Pancreas (tissue), 10 donors: ENCODE measurements around the gene FSTL4. TPM values are rescaled to one million over a fixed set of nuclear protein-coding genes. Genes with fewer than 3 reads are reported as not detected.

Experiments used
- ATAC-seq, 4 donors: fragments of 200-7000 bp; cut with Tn5 transposase; one replicate each; pipeline versions ENCODE4 v1.8.0 to v1.9.1; 2020; ENCODE audit warnings: mild to moderate bottlenecking in 4 of 4, moderate library complexity in 4 of 4
- DNase-seq, 6 donors: peaks; one replicate each; pipeline ENCODE4 v3.0.0-alpha.2; 2020
- FAIRE-seq: peaks from 2 replicates; lab custom pipeline; 2012; peaks lifted over from hg19 to GRCh38; lab: Jason Lieb, UNC
- H3K27ac ChIP-seq, 4 donors: fragments of 200-600 bp; sonication (generic); 1 replicate in 3 of 4; 2 replicates in 1 of 4; pipeline versions ENCODE4 v1.5.0 to v1.8.0; 2020
- H3K27me3 ChIP-seq, 4 donors: fragments of 200-600 bp; one replicate each; pipeline ENCODE4 v1.8.0; 2021
- H3K36me3 ChIP-seq, 3 donors: fragments of 200-600 bp; sonication (generic) in 1 of 3; one replicate each; pipeline versions ENCODE4 v1.5.0 to v1.8.0; 2020 to 2021
- H3K4me1 ChIP-seq, 3 donors: fragments of 200-600 bp; one replicate each; pipeline ENCODE4 v1.8.0; 2021
- H3K4me3 ChIP-seq, 4 donors: fragments of 200-600 bp; sonication (generic) in 2 of 4; one replicate each; pipeline versions ENCODE4 v1.5.0 to v1.8.0; 2020 to 2021
- H3K9me3 ChIP-seq, 4 donors: fragments of 200-600 bp; one replicate each; pipeline ENCODE4 v1.8.0; 2021
- CTCF ChIP-seq, 4 donors: fragments of 200-600 bp; sonication (generic) in 3 of 4; IDR thresholded peaks; one replicate each; pipeline versions ENCODE4 v1.5.0 to v1.8.0; 2021; ENCODE audit warnings: antibody characterized with exemption in 4 of 4
- WGBS, 2 donors: extraction: QIAGEN DNeasy Blood & Tissue Kit; methylation state at CpG; one replicate each; pipeline ENCODE4 v1.1.7; 2013; 5-methylcytosine and 5-hydroxymethylcytosine counted together
- intact Hi-C, 3 donors: fragments of 100-400 bp; cut with DNase I; formaldehyde crosslinking; loops; one replicate each; pipeline versions ENCODE4 v1.11.1 to v1.14.2; 2022
- polyA plus RNA-seq, 2 donors: library from polyadenylated mRNA; stranded (reverse); fragments of 200-250 nt; gene quantifications; one replicate each; pipeline ENCODE4 v1.2.3, GENCODE V29; 2013
- total RNA-seq, 6 donors: library from RNA; stranded (reverse); fragmentation: NEBNext Ultra II Directional in 4 of 6; extraction: Animal tissue kit (Norgen Biotek cat#: 25700) in 4 of 6; gene quantifications; one replicate each; pipeline versions ENCODE4 v1.2.1 to v1.2.4, GENCODE V29; 2021 to 2023
- donor health status: healthy with polysubstance abuse.
- donor health status: DM: no; HTN: no; CAD: no; lungs with moderate emphysema.
- donor health status: DM: no; HTN: no; CAD: no.
- donor health status: control.
- donor health status: control.
- donor health status: Bipolar disorder and iron deficiency.
- donor health status: DM: yes; HTN: yes; CAD: no.
- donor health status: DM: no; HTN: no; CAD: no.
- donor health status: DM: no; HTN: no; CAD: no.
- donor health status: DM: yes; HTN: yes; CAD: no.

The FSTL4 gene
- total and polyA plus RNA-seq, 8 donors, result 0.68 to 2.4 (median 1.4) TPM

GRCh38 chr5:133520991-133521706 is 91.2 kb downstream of the FSTL4 start:
- intact Hi-C loops, result no loop called here
- Histone ChIP-seq H3K27me3 (no peaks in the 10 kb centered on the region), H3K4me3 (no peak overlapping the region), H3K4me1 (no peaks in the 10 kb centered on the region), H3K27ac (no peak overlapping the region), H3K36me3 (no peaks in the 10 kb centered on the region), H3K9me3 (no peaks in the 10 kb centered on the region)
- DNase-seq, result no peak
- no peak for FAIRE-seq
- TF ChIP-seq CTCF (IDR thresholded peaks at IDR 0.05), result no peak
- 54 to 62% methylated on average over 2 of the region's 2 CpGs for WGBS, 2 donors
- no peak for ATAC-seq

GRCh38 chr5:133520062-133520461 is 92.3 kb downstream of the FSTL4 start:
- no peaks in the 10 kb centered on the region for H3K36me3 ChIP-seq
- no peak for DNase-seq
- no peak overlapping the region for H3K4me3 ChIP-seq
- no peak overlapping the region for H3K27ac ChIP-seq
- H3K9me3 ChIP-seq, result no peaks in the 10 kb centered on the region
- intact Hi-C loops, result no loop called here
- 45 to 58% methylated on average over 4 of the region's 4 CpGs for WGBS, 2 donors
- no peaks in the 10 kb centered on the region for H3K27me3 ChIP-seq
- FAIRE-seq, result no peak
- ATAC-seq, result no peak
- no peaks in the 10 kb centered on the region for H3K4me1 ChIP-seq
- no peak for TF ChIP-seq CTCF (IDR thresholded peaks at IDR 0.05)

GRCh38 chr5:133519191-133519590 is 93.2 kb downstream of the FSTL4 start:
- no peak for FAIRE-seq

GRCh38 chr5:133514456-133514855 is 97.9 kb downstream of the FSTL4 start:
- DNase-seq, result no peak
- ATAC-seq, result no peak
- intact Hi-C loops, result no loop called here
- no peak overlapping the region for H3K4me3 ChIP-seq
- H3K4me1 ChIP-seq, result no peaks in the 10 kb centered on the region
- TF ChIP-seq CTCF (IDR thresholded peaks at IDR 0.05), result no peak
- no peaks in the 10 kb centered on the region for H3K36me3 ChIP-seq
- H3K27me3 ChIP-seq, result no peaks in the 10 kb centered on the region
- no peak for FAIRE-seq
- H3K9me3 ChIP-seq, result no peaks in the 10 kb centered on the region
- 19 to 37% methylated on average over 1 of the region's 1 CpG for WGBS, 2 donors
- H3K27ac ChIP-seq, result no peak overlapping the region

More at GRCh38 chr5:133519191-133519590, 93.2 kb downstream of the FSTL4 start:
- Histone ChIP-seq H3K4me1 (no peaks in the 10 kb centered on the region), H3K27me3 (no peaks in the 10 kb centered on the region), H3K9me3 (no peaks in the 10 kb centered on the region), H3K36me3 (no peaks in the 10 kb centered on the region), H3K4me3 (no peak overlapping the region), H3K27ac (no peak overlapping the region)
- ATAC-seq (no peak), DNase-seq (no peak)
- no peak for TF ChIP-seq CTCF (IDR thresholded peaks at IDR 0.05)
- 75 to 80% methylated on average over 8 of the region's 8 CpGs for whole genome bisulfite sequencing, 2 donors
- intact Hi-C loops, result no loop called here

- no peak for TF ChIP-seq CTCF (IDR thresholded peaks at IDR 0.05)
- ATAC-seq (no peak), DNase-seq (no peak), FAIRE-seq (no peak)
- intact Hi-C loops, result no loop called here
- H3K27ac ChIP-seq, result no peak overlapping the region
- 86 to 90% methylated on average over 6 of the region's 6 CpGs for WGBS, 2 donors
- H3K9me3 ChIP-seq, result no peaks in the 10 kb centered on the region
- H3K27me3 ChIP-seq, result no peaks in the 10 kb centered on the region
- no peak overlapping the region for H3K4me3 ChIP-seq
- no peaks in the 10 kb centered on the region for H3K4me1 ChIP-seq
- no peaks in the 10 kb centered on the region for H3K36me3 ChIP-seq
These were observed 99.4 kb downstream of the FSTL4 start for GRCh38 chr5:133512896-133513295.
